ENCODE measurements around the gene OGFRL1. TPM values are rescaled to one million over a fixed set of nuclear protein-coding genes. Genes with fewer than 3 reads are reported as not detected.

Gene OGFRL1
- total RNA-seq (29.7 TPM), polyA plus RNA-seq (7.3 TPM)

DNA sequence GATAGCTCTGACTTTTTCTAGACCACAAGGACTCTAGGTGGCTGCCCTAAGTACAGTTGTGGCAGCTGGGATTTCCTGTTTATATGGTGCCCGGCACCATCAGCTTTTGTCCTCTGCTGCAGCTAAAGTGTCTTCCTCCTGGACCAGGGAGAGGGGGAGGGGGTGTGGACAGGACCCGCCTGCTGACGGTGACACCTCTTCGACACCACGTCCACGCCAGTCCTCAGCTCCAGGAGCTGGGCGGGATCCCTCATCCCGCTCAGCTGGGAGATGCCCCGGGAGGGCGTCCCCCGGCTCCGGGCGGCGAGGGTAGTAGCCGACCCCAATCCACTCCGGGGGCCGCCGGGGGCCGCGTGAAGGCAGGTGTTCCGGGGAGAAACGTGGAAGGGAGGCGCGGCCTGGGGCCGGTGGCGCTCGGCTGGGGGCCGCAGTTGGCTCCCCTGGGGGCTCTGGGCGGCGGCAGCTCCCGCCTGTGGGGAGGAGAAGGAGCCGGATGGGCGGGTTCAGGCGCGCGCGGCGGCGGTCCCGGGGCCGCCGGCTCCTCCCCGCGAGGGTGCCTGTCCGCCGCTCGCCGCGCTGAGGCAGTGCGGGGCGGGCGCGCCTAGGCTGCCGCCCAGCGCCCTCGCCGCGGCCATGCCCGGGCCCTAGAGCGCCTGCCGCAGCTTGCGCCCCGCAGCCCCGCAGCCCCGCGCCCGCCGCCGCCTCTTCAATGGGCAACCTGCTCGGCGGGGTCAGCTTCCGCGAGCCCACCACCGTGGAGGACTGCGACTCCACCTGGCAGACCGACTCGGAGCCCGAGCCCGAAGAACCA is at the start of gene OGFRL1:
TSS of gene OGFRL1 (plus strand) at position 584 of the 811 bp plus-strand sequence. CDS start at position 710, 126 bp downstream.
- H3K4me3 ChIP-seq (ENCODE audit: low read depth, low read length), result peak within 1 kb of the TSS; percentile 95
- peak within 1 kb of the TSS; percentile 84 for H3K27ac ChIP-seq (ENCODE audit: low read depth)
- no peaks in the 10 kb centered on the region for H3K36me3 ChIP-seq (ENCODE audit: insufficient read depth)
- no peaks in the 10 kb centered on the region for H3K4me1 ChIP-seq (ENCODE audit: insufficient read depth)
- DNase-seq (ENCODE audit: extremely low spot score), result no peak
- under 1% methylated on average over 79 of the region's 79 CpGs for WGBS

DNA sequence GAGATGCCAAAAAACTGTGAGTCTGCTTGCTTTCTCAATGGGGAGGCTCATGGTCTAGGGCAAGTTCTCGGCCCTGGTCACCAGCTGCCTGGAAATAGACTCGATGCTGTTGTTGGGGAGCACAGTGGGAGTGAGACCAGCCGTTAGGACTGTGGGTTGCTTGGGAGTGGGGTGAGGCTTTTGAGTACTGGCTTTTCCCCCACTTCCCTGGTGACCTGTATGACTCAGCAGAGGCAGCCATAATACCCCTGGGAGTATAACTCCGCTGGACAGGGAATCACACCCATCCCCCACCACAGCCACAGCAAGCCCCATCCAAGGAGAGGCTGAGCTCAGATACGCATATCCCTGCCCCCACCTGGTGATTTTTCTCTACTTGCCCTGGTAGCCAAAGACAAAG is 48.9 kb upstream of the OGFRL1 start:
- Histone ChIP-seq H3K36me3 (ENCODE audit: insufficient read depth) (no peaks in the 10 kb centered on the region), H3K4me3 (ENCODE audit: low read depth, low read length) (no peak overlapping the region), H3K4me1 (ENCODE audit: insufficient read depth) (no peaks in the 10 kb centered on the region), H3K27ac (ENCODE audit: low read depth) (no peak overlapping the region)
- WGBS, result 92% methylated on average over 5 of the region's 5 CpGs
- DNase-seq (ENCODE audit: extremely low spot score), result no peak

DNA sequence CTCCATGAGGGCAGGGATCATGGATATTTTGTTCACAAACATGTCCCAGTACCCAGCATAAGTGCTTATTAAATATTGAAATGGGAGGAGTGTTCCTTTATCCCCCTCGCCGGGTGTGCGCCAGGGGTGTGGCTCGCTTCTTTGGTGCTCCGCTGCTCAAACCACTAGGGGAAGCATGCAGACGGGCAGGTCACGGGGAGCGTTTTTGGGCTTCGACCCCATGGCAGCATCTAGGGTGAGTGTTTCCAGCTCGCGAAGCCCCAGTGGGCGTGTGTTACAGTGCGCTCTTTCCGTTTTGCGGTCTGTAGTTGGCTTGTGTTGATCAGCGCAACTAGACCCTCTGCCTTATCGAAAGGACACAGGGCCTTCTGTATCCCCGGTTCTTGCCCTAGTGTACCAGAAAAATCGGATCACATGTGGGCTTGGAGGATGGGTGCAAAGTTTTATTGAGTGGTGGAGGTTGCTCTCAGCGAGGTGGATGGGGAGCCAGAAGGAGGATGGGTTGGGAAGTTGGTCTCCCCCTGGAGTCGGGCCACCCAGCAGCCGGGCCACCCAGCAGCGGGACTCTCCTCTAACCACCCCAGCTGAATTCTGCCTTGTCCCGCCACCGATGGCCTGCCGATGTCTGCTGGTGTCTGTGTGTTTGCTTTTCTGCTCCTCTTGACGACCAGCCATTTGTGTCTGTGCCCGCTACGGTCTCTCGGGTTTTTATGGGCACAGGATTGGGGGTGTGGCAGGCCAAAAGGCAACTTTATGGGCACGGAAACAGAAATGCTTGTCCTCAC is 43.2 kb upstream of the OGFRL1 start:
- Histone ChIP-seq H3K4me1 (ENCODE audit: insufficient read depth) (no peaks in the 10 kb centered on the region), H3K36me3 (ENCODE audit: insufficient read depth) (no peaks in the 10 kb centered on the region), H3K4me3 (ENCODE audit: low read depth, low read length) (no peak overlapping the region), H3K27ac (ENCODE audit: low read depth) (no peak overlapping the region)
- DNase-seq (ENCODE audit: extremely low spot score), result no peak
- WGBS, result 97% methylated on average over 31 of the region's 31 CpGs

DNA sequence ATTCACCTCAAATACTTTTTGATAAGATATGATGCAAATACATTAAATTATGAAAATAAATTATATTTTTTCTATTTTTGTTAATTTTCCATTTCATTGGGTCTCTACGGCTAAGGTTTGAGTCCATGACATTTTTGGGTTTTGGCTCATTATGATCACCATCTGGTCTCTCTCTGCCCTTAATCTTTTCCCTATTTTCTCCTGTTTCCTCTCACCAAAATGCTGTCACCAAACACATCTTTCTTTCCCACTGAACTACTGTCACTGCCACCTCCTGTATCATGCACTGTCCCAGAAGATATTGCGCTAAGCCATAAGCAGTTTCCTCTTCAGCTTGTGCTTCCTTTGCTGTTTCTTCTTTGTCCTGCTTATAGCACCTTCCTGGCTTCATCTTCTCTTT is 42.0 kb upstream of the OGFRL1 start:
- H3K4me1 ChIP-seq (ENCODE audit: insufficient read depth), result no peaks in the 10 kb centered on the region
- WGBS, result 85% methylated on average over 2 of the region's 2 CpGs

DNA sequence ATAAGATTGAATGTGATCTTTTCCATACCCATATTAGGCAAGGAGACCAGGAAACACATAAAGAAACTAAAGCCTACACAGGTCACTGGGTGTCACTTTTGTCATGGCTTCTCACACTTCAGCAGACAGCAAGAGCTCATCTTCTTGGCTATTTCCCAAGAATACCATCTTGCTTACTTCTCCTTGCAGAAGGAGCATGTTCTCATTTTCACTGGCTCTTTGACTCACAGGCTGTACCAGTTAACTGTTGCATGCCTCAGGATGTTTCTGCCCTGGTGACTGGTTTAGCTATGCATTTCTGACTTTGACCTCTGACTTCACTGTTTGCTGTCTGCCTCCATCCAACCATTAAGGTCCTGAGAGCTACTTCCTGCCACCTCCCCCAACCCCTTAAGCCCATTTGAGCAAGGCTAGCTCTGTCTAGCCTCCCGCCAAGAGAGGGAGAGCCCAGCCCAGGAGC is 40.3 kb upstream of the OGFRL1 start:
- DNase-seq (ENCODE audit: extremely low spot score), result no peak
- no peaks in the 10 kb centered on the region for H3K36me3 ChIP-seq (ENCODE audit: insufficient read depth)
- no peak overlapping the region for H3K27ac ChIP-seq (ENCODE audit: low read depth)
- H3K4me1 ChIP-seq (ENCODE audit: insufficient read depth), result no peaks in the 10 kb centered on the region
- no peak overlapping the region for H3K4me3 ChIP-seq (ENCODE audit: low read depth, low read length)
- 93% methylated on average over 1 of the region's 1 CpG for WGBS

More for the DNA sequence above, 42.0 kb upstream of the OGFRL1 start:
- Histone ChIP-seq H3K27ac (ENCODE audit: low read depth) (no peak overlapping the region), H3K4me3 (ENCODE audit: low read depth, low read length) (no peak overlapping the region), H3K36me3 (ENCODE audit: insufficient read depth) (no peaks in the 10 kb centered on the region)
- no peak for DNase-seq (ENCODE audit: extremely low spot score)

DNA sequence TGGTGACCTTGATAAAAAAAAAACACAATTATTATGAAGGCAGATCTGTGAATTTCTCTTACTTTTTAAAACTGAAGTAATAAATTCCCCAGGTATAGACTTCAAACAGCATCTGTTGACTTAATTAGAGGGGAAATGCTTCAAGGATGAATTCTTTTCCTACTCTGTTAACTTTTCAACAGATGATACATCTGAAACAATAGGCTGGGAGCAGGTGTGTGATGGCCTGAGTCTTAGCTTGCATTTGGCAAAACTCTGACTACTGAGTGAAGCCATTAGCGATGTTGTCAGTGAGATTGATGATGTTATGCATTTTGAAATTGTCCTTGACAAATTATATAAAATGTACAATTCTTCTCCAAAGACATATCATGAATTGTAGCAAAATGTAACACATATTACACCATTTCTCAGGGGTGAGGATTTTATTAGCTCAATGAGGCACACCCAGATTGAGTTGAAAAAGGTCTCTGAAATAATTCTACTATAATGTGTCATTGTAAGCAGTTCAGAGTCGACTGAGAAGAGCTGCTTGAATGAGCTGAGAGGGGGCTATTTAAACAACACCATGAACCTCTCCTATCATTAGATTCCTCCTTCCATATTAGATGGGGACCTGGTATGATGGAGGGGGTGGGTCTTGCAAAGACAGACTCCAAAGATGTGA is 39.6 kb upstream of the OGFRL1 start:
- Histone ChIP-seq H3K27ac (ENCODE audit: low read depth) (no peak overlapping the region), H3K4me3 (ENCODE audit: low read depth, low read length) (no peak overlapping the region), H3K4me1 (ENCODE audit: insufficient read depth) (no peaks in the 10 kb centered on the region), H3K36me3 (ENCODE audit: insufficient read depth) (peaks cover 2% of the 10 kb centered on the region)
- WGBS, result 76% methylated on average over 2 of the region's 2 CpGs
- DNase-seq (ENCODE audit: extremely low spot score), result no peak

DNA sequence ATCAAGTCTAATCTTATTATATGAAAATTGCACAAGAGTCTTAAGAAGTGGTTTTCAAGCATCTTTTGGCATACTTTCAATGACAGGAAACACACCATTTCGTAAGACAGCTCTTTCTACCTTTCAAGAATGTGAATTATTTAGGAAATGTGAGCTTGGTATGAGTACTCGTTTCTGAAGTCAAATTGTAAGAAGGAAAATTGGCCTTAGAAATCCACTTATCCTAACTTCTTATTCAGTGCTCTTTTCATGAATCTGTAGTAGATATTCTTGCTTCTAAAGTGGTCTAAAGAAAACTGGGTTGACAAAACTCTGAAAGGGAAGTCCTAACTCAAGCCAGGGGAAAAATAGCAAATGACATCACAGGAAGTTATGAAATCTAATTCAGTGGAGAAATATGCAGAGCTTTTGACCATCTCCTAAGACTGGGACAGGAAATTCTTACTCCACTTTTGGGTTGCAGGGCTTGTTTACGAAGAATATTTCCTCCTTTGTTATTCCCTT is 38.5 kb upstream of the OGFRL1 start:
- no peak for DNase-seq (ENCODE audit: extremely low spot score)

DNA sequence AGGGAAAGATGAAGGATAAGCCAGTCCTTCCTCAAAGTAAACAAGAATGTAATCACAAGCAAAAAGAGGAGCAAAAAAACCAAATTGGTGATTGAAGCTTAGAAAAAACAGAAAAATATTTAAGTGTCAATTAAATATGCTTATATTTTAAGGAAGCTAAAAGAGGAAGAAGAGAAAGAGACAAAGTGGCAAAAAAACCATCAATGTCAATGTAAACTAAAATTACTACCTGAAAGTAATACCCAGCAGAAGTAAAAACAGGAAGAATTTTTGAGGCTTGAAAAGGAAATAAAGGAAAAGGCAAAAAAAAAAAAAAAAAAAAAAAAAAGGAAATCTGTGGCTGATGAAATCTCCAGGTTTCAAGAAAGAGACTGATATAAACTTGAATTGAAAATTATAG is 36.2 kb upstream of the OGFRL1 start:
- no peak overlapping the region for H3K27ac ChIP-seq (ENCODE audit: low read depth)
- DNase-seq (ENCODE audit: extremely low spot score), result no peak
- H3K4me3 ChIP-seq (ENCODE audit: low read depth, low read length), result no peak overlapping the region
- H3K36me3 ChIP-seq (ENCODE audit: insufficient read depth), result peaks cover 2% of the 10 kb centered on the region
- no peaks in the 10 kb centered on the region for H3K4me1 ChIP-seq (ENCODE audit: insufficient read depth)

More for the DNA sequence above, 38.5 kb upstream of the OGFRL1 start:
- Histone ChIP-seq H3K4me3 (ENCODE audit: low read depth, low read length) (no peak overlapping the region), H3K4me1 (ENCODE audit: insufficient read depth) (no peaks in the 10 kb centered on the region), H3K36me3 (ENCODE audit: insufficient read depth) (peaks cover 2% of the 10 kb centered on the region), H3K27ac (ENCODE audit: low read depth) (no peak overlapping the region)
- 54% methylated on average over 3 of the region's 3 CpGs for WGBS

DNA sequence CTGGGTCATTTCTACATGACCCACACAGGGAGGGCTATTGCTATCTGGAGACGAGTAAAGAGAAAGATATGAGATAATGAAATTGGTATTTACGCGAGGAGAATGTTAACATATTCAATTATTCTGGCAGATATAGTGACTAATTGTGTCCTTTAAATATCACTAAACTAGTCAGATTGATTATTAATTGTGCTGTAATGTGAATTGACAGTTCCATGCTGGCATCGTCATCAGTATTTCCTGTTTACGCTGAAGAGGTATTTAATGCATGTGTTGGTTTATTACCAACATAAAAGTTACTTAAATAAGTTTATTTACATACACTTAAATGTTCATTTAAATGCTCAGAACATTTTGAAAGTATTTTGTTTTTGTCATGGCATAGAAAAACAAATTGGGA is 35.7 kb upstream of the OGFRL1 start:
- H3K27ac ChIP-seq (ENCODE audit: low read depth), result no peak overlapping the region
- WGBS, result 58% methylated on average over 5 of the region's 5 CpGs
- peaks cover 2% of the 10 kb centered on the region for H3K36me3 ChIP-seq (ENCODE audit: insufficient read depth)
- H3K4me1 ChIP-seq (ENCODE audit: insufficient read depth), result no peaks in the 10 kb centered on the region
- no peak for DNase-seq (ENCODE audit: extremely low spot score)
- H3K4me3 ChIP-seq (ENCODE audit: low read depth, low read length), result no peak overlapping the region

DNA sequence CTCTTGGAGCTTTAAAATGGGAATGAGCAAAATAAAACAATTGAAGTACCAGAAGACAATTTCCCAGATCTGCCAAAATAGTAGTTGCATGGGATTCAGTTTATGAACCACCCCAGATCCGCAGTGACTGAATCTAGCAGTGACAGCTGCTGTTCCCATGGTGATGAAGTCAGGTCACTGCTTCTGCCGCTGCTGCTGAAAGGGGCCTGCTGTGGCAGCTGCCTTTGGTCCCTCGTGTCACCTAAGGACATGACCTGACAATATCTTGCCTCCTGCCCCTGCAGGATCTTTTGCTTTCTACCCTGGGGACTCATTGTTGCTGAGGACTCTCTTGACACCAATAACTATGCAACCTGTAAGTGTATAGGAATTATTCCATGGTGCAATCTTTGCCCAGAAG is 34.3 kb upstream of the OGFRL1 start:
- Histone ChIP-seq H3K4me3 (ENCODE audit: low read depth, low read length) (no peak overlapping the region), H3K27ac (ENCODE audit: low read depth) (no peak overlapping the region), H3K4me1 (ENCODE audit: insufficient read depth) (no peaks in the 10 kb centered on the region), H3K36me3 (ENCODE audit: insufficient read depth) (peaks cover 2% of the 10 kb centered on the region)
- 31% methylated on average over 3 of the region's 3 CpGs for WGBS
- no peak for DNase-seq (ENCODE audit: extremely low spot score)

DNA sequence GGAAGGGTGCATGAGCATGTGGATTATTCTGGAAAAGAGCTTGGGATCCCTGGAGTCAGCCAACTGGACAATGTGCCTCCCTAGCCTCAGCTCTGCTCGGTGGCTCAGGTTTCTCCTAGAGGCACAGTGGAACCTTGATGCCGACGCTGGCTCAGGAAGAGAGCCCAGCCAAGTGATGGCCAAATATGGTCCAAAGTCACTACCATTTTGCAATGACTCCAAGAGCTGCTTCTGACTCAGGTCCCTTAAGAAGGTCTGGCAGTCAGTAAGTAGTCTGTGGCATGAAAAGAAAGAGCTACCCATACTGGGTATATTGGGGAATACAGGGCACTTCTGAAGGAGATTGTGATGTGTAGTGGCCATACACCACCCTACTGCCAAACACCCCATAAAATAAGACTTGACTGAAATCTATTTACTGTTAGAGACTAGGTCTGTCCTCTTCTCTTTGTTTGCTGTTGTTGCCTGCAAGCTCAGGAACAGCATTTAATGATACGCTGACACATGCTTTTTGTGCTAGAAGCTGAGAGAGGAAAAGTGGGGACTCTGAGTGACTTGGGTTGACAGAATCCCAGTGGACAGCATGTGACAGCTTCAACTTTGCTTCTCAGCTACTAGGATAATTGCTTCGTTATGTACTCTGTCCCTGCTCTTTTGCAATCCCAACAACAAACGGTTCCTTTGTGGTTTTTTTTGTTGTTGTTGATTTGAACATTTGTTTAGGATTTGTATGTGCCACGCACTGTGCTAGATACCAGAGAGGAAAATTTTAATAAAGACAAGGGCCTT is 30.3 kb upstream of the OGFRL1 start:
- DNase-seq (ENCODE audit: extremely low spot score), result no peak
- H3K4me1 ChIP-seq (ENCODE audit: insufficient read depth), result peaks cover 2% of the 10 kb centered on the region
- WGBS, result 78% methylated on average over 7 of the region's 7 CpGs
- peaks cover 2% of the 10 kb centered on the region for H3K36me3 ChIP-seq (ENCODE audit: insufficient read depth)
- H3K4me3 ChIP-seq (ENCODE audit: low read depth, low read length), result no peak overlapping the region
- no peak overlapping the region for H3K27ac ChIP-seq (ENCODE audit: low read depth)

DNA sequence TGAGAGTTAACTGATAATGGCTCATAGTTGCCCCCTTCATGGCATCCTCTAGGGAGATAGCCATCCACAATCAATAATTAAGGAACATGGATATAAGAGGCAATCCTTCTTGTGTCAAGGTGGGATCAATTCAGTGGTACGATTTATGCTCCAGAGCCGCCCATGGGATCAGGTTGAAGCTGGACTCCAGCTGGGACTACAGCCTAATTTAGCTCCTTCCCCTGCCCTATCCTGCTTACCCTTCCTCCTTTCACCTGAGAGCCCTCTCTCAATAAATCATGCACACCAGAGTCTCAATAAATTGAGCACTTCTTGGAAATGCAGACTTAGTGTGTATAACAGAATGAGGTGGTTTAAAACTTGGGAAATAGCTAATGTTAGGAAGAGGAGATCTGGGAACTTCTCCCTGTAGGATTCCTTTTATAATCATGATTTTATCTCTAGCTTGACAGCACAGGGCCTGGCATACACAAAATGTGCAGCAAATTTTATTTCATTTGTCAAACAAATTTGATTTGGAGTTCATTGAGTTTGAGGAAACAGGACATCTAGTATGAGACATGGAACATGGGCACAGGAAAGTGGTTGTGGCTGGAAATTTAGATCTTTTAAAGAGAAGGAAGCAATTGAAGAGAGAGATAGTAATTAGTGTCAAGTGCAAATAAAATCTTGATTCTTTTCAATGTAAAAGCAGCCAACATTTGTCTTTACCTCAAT is 28.6 kb upstream of the OGFRL1 start:
- H3K4me1 ChIP-seq (ENCODE audit: insufficient read depth), result peaks cover 2% of the 10 kb centered on the region
- no peak overlapping the region for H3K27ac ChIP-seq (ENCODE audit: low read depth)
- peak; percentile 10 for DNase-seq (ENCODE audit: extremely low spot score)
- no peaks in the 10 kb centered on the region for H3K36me3 ChIP-seq (ENCODE audit: insufficient read depth)
- no peak overlapping the region for H3K4me3 ChIP-seq (ENCODE audit: low read depth, low read length)
- 97% methylated on average over 2 of the region's 2 CpGs for WGBS
